SK-N-SH treated with all-trans-retinoic acid at 6 μM for 48 hours (cell line): ENCODE data around the gene FGGY.
A peak's percentile ranks its signal among the peaks of the same experiment; 100 is the strongest.

Experiments
- ATAC-seq: fragments of 200-7000 bp; cut with Tn5 transposase; 3 replicates; pipeline ENCODE4 v1.9.1; 2020; ENCODE audit warnings: mild to moderate bottlenecking, moderate library complexity
- ARNTL ChIP-seq: fragments of 450-650 bp; formaldehyde crosslinking; IDR thresholded peaks from 2 replicates; pipeline ENCODE4 v1.5.0; 2020; ENCODE audit warnings: low read depth, mild to moderate bottlenecking, moderate library complexity, borderline replicate concordance
- BACH2 ChIP-seq: fragments of 250-450 bp; sonication (Bioruptor Pico); IDR thresholded peaks from 2 replicates; pipeline ENCODE4 v1.9.0; 2021; ENCODE audit warnings: mild to moderate bottlenecking, borderline replicate concordance
- CSDC2 ChIP-seq: fragments of 250-450 bp; sonication (Bioruptor Pico); IDR thresholded peaks from 2 replicates; pipeline ENCODE4 v1.5.0; 2020; ENCODE audit warnings: mild to moderate bottlenecking, moderate library complexity
- ESRRG ChIP-seq: fragments of 250-450 bp; sonication (Bioruptor Pico); IDR thresholded peaks from 2 replicates; pipeline ENCODE4 v1.6.1; 2021; ENCODE audit warnings: mild to moderate bottlenecking
- GLIS3 ChIP-seq: fragments of 250-450 bp; sonication (Bioruptor Pico); IDR thresholded peaks from 2 replicates; pipeline ENCODE4 v1.5.0; 2020; ENCODE audit warnings: mild to moderate bottlenecking, moderate library complexity
- OSR1 ChIP-seq: fragments of 250-450 bp; sonication (Bioruptor Pico); IDR thresholded peaks from 2 replicates; pipeline ENCODE4 v1.8.0; 2022; ENCODE audit warnings: moderate library complexity, mild to moderate bottlenecking, inconsistent platforms
- PPARA ChIP-seq: fragments of 250-450 bp; sonication (Bioruptor Pico); IDR thresholded peaks from 2 replicates; pipeline ENCODE4 v1.5.0; 2020; ENCODE audit warnings: mild to moderate bottlenecking, borderline replicate concordance
- RARB ChIP-seq: fragments of 250-450 bp; sonication (Bioruptor Pico); IDR thresholded peaks from 2 replicates; pipeline ENCODE4 v1.8.0; 2021; ENCODE audit warnings: mild to moderate bottlenecking, moderate library complexity
- SNAI2 ChIP-seq: fragments of 250-450 bp; sonication (Bioruptor Pico); IDR thresholded peaks from 2 replicates; pipeline ENCODE4 v1.5.0; 2020; ENCODE audit warnings: mild to moderate bottlenecking, moderate library complexity
- TOX ChIP-seq: fragments of 250-450 bp; sonication (Bioruptor Pico); IDR thresholded peaks from 2 replicates; pipeline ENCODE4 v1.8.0; 2021; ENCODE audit warnings: mild to moderate bottlenecking, moderate library complexity, borderline replicate concordance
- ZFP3 ChIP-seq: fragments of 250-450 bp; sonication (Bioruptor Pico); IDR thresholded peaks from 2 replicates; pipeline ENCODE4 v1.5.0; 2020; ENCODE audit warnings: mild to moderate bottlenecking, moderate library complexity
- ZFP30 ChIP-seq: fragments of 450-650 bp; formaldehyde crosslinking; IDR thresholded peaks from 2 replicates; pipeline ENCODE4 v1.5.0; 2022; ENCODE audit warnings: mild to moderate bottlenecking, moderate library complexity
- ZNF565 ChIP-seq: fragments of 450-650 bp; formaldehyde crosslinking; conservative IDR thresholded peaks from 2 replicates; pipeline ENCODE4 v1.5.0; 2020; ENCODE audit warnings: low read depth, mild to moderate bottlenecking, moderate library complexity
- ZNF70 ChIP-seq: fragments of 450-650 bp; formaldehyde crosslinking; IDR thresholded peaks from 2 replicates; pipeline ENCODE4 v1.5.0; 2020; ENCODE audit warnings: mild to moderate bottlenecking, moderate library complexity
- ZNF8 ChIP-seq: fragments of 450-650 bp; formaldehyde crosslinking; IDR thresholded peaks from 2 replicates; pipeline ENCODE4 v1.5.0; 2020; ENCODE audit warnings: mild to moderate bottlenecking, moderate library complexity
- TF ChIP-seq, protein P1 (sequence below): fragments of 250-450 bp; sonication (Bioruptor Pico); IDR thresholded peaks from 2 replicates; pipeline ENCODE4 v1.8.0; 2020; ENCODE audit warnings: mild to moderate bottlenecking, moderate library complexity, borderline replicate concordance
- TF ChIP-seq, protein P2 (sequence below): fragments of 250-450 bp; sonication (Bioruptor Pico); IDR thresholded peaks from 2 replicates; pipeline ENCODE4 v1.5.1; 2021; ENCODE audit warnings: mild to moderate bottlenecking, moderate library complexity
- TF ChIP-seq, protein P3 (sequence below): fragments of 250-450 bp; sonication (Bioruptor Pico); IDR thresholded peaks from 2 replicates; pipeline ENCODE4 v1.8.0; 2021; ENCODE audit warnings: low read depth, mild to moderate bottlenecking, moderate library complexity, borderline replicate concordance
- TF ChIP-seq, protein P4 (sequence below): fragments of 250-450 bp; sonication (Bioruptor Pico); IDR thresholded peaks from 2 replicates; pipeline ENCODE4 v1.5.1; 2020; ENCODE audit warnings: low read depth, mild to moderate bottlenecking, moderate library complexity

FGGY gene

DNA sequence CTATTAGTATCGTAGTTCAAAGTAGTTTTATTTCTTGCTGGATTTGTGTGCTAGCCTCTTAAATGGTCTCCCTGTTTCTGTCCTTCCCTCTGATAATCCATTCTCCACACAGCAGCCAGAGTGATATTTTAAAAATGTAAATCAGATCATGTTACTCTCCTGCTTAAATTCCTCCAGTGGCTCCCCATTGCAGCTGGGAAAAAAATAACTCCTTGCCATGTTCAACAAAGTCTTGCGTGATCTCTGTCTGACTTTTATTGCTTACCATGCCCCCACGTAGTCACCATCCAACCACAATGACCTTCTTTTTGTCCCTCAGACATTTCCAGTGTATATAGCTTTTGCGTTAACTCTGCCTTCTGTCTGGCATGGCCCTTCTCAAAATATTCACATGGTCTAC, 178.8 kb downstream of the FGGY start:
- ATAC-seq, result 0 out of 3 replicates have a peak, but pooled peaks have one; percentile 26
- TF ChIP-seq ZNF70 (CRISPR knock-in tag), result no peak
- no peak for TF ChIP-seq SNAI2 (CRISPR knock-in tag)
- no peak for TF ChIP-seq RARB
- TF ChIP-seq, protein P1, sequence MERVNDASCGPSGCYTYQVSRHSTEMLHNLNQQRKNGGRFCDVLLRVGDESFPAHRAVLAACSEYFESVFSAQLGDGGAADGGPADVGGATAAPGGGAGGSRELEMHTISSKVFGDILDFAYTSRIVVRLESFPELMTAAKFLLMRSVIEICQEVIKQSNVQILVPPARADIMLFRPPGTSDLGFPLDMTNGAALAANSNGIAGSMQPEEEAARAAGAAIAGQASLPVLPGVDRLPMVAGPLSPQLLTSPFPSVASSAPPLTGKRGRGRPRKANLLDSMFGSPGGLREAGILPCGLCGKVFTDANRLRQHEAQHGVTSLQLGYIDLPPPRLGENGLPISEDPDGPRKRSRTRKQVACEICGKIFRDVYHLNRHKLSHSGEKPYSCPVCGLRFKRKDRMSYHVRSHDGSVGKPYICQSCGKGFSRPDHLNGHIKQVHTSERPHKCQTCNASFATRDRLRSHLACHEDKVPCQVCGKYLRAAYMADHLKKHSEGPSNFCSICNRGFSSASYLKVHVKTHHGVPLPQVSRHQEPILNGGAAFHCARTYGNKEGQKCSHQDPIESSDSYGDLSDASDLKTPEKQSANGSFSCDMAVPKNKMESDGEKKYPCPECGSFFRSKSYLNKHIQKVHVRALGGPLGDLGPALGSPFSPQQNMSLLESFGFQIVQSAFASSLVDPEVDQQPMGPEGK (CRISPR knock-in tag), result no peak
- TF ChIP-seq, protein P2, sequence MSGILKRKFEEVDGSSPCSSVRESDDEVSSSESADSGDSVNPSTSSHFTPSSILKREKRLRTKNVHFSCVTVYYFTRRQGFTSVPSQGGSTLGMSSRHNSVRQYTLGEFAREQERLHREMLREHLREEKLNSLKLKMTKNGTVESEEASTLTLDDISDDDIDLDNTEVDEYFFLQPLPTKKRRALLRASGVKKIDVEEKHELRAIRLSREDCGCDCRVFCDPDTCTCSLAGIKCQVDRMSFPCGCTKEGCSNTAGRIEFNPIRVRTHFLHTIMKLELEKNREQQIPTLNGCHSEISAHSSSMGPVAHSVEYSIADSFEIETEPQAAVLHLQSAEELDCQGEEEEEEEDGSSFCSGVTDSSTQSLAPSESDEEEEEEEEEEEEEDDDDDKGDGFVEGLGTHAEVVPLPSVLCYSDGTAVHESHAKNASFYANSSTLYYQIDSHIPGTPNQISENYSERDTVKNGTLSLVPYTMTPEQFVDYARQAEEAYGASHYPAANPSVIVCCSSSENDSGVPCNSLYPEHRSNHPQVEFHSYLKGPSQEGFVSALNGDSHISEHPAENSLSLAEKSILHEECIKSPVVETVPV, result no peak
- no peak for TF ChIP-seq ZNF8
- TF ChIP-seq OSR1 (CRISPR knock-in tag), result no peak
- no peak for TF ChIP-seq BACH2 (CRISPR knock-in tag)

DNA sequence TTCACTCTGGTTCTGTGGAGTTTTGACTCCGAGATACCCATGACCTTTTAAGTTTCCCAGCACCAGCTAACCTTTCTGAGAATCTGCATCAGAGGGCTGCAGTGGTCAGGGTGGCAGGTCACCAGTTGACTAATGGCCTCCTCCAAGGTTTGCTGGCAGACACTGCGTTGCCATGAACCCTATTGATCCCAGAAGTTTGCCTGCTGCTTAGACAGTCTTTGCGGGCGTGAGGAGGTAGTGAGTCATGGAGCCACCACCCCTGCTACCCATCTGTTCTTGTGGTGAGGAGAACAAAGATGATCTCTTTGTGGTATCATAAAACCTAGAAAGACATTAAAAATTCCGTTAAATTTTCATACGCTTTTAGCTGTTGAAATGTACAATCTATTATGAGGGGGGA, 180.4 kb downstream of the FGGY start:
- no peak for TF ChIP-seq ARNTL
- no peak for TF ChIP-seq ZNF565 (CRISPR knock-in tag)
- TF ChIP-seq SNAI2 (CRISPR knock-in tag), result no peak
- no peak for TF ChIP-seq ZFP30
- TF ChIP-seq GLIS3 (CRISPR knock-in tag), result no peak
- no peak for ATAC-seq

DNA sequence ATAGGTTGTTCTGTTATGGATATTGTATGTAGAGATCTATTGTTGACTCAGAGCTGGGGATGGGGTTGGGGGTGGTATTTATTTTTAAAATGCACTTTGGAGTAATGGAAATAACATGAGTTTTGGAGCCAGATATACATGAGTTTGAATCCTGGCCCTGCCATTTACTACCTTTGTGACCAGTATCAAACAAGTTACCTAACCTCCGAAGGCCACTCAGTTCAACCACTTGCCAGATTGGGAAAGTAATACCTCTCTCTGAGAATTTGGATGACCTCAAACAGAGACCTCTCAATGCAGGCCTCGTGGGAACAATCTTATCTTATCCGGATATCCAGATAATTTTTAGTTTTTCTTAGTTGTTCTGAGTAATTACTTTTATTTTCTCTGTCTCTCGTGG, 181.0 kb downstream of the FGGY start:
- TF ChIP-seq PPARA (CRISPR knock-in tag) (no peak), ZNF70 (CRISPR knock-in tag) (no peak), ARNTL (no peak), ZNF565 (CRISPR knock-in tag) (no peak), BACH2 (CRISPR knock-in tag) (no peak), ZNF8 (no peak), OSR1 (CRISPR knock-in tag) (no peak), ZFP30 (no peak)
- TF ChIP-seq, protein P3, sequence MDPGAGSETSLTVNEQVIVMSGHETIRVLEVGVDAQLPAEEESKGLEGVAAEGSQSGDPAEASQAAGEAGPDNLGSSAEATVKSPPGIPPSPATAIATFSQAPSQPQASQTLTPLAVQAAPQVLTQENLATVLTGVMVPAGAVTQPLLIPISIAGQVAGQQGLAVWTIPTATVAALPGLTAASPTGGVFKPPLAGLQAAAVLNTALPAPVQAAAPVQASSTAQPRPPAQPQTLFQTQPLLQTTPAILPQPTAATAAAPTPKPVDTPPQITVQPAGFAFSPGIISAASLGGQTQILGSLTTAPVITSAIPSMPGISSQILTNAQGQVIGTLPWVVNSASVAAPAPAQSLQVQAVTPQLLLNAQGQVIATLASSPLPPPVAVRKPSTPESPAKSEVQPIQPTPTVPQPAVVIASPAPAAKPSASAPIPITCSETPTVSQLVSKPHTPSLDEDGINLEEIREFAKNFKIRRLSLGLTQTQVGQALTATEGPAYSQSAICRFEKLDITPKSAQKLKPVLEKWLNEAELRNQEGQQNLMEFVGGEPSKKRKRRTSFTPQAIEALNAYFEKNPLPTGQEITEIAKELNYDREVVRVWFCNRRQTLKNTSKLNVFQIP, result no peak
- ATAC-seq, result no peak

DNA sequence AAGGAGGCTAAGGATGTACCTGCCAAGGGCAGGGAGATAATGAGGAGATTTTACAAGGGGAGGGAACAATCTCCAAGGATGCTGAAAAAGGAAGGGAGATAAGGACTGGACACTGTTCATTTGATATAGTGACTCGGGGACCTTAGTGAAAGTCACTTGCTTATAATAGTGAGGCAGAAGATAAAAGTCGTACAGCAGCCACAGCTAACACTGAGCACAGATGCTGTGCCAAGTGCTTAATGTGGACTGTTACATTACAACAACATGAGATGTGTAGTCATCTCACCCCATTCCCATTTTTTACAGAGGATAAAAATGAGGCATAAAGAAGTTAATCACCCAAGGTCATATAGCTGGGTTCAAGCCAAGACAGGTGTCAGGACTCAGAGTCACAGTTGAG, 181.9 kb downstream of the FGGY start:
- TF ChIP-seq GLIS3 (CRISPR knock-in tag), result no peak
- TF ChIP-seq, protein P1 (CRISPR knock-in tag), result no peak
- TF ChIP-seq, protein P4, sequence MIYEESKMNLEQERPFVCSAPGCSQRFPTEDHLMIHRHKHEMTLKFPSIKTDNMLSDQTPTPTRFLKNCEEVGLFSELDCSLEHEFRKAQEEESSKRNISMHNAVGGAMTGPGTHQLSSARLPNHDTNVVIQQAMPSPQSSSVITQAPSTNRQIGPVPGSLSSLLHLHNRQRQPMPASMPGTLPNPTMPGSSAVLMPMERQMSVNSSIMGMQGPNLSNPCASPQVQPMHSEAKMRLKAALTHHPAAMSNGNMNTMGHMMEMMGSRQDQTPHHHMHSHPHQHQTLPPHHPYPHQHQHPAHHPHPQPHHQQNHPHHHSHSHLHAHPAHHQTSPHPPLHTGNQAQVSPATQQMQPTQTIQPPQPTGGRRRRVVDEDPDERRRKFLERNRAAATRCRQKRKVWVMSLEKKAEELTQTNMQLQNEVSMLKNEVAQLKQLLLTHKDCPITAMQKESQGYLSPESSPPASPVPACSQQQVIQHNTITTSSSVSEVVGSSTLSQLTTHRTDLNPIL, result no peak
- no peak for TF ChIP-seq RARB
- TF ChIP-seq BACH2 (CRISPR knock-in tag), result no peak
- no peak for TF ChIP-seq ZNF565 (CRISPR knock-in tag)
- no peak for TF ChIP-seq ARNTL
- TF ChIP-seq, protein P3, result no peak
- TF ChIP-seq CSDC2 (CRISPR knock-in tag), result no peak
- TF ChIP-seq SNAI2 (CRISPR knock-in tag), result no peak
- no peak for TF ChIP-seq OSR1 (CRISPR knock-in tag)
- TF ChIP-seq ZNF70 (CRISPR knock-in tag), result no peak
- TF ChIP-seq TOX (CRISPR knock-in tag), result no peak
- TF ChIP-seq, protein P2, result no peak
- no peak for TF ChIP-seq PPARA (CRISPR knock-in tag)
- no peak for TF ChIP-seq ESRRG (CRISPR knock-in tag)
- no peak for TF ChIP-seq ZFP3 (CRISPR knock-in tag)
- no peak for ATAC-seq
